Islet precursor cell (in vitro differentiated cells): ENCODE data around the gene CCNQ.
"Not testable (repeated sequence)": the region's sequence is repeated elsewhere in the genome, so short reads cannot be mapped to it uniquely, and the experiment has no call there.

Experiments used
- DNase-seq: peaks from one replicate; pipeline ENCODE4 v3.0.0-alpha.2; 2018

CCNQ gene

DNA sequence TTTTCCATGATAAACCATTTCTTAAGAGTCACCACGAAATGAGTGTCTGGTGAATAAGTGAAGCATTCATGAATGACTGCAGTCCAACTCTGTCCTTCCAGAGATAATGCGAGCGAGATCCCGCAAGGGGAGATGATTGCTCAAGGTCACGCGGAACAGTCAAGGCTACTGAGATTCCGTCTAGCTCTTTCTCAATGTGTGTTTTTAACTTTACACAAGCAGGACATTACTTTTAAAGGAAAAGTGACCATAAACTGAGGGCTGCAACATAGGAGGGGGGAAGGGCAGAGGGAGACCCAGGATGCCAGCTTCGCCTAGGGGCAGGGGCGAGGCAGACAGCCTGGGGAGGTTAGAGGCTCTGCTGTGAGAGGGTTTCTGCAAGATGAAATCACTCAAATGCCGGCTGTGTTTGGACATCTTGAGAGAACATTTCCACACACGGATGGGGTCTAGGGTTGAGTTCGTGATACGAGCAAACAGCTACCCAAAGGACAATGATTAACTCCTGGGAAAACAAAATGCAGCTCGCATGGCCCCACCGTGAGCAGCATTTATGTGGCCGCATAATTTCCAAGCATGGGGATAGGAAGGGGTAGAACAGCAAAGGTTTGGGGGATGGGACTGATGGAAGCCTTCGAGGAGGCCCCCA lies 23.8 kb upstream of the CCNQ start:
- no peak for DNase-seq

DNA sequence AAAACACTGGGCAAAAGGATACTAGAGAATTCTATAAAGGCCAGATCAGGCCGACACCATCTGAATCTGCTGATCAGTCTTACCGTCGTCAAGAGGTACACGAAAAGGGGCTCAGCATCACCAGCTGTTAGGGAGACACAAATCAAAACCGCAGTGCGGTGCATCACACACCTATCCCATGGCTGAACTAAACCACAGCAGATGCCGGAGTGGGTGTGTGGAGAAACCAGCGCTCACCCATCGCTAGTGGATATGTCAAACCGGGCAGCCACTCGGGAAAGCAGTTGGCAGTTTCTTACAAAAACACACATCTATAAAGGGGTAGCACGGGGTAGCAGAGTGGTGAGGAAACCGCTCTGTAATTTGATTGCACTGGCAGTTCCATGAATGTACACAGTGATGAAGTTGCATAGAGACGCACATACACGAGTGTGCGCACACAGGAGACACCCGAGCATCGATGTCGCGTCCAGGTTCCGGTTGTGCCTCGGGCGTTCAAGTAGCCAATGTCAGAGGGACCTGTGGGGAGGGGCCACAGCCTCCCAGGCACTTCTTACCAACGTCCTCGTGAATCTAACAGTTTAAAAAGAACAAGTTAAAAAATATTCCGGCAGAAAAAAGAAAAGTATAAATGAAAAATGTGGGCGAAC lies 23.1 kb upstream of the CCNQ start:
- no peak for DNase-seq

DNA sequence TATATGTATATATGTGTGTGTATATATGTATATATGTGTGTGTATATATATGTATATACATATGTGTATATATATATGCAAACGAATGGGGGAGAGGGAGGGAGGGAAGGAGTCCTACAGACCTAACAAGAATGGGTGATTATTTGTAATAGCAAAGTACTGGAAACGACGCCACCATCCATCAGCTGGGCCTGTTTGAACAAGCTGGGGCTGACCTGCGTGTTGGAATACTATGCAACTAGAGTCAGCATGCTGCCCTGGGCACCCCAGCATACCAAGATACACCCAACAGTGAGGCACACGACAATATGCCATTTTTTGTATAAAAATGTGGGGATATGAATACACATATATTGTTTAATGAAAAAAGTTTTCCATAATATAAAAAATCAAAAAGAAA lies 21.6 kb upstream of the CCNQ start:
- no peak for DNase-seq

- no peak for DNase-seq
Measured at GRCh38 chrX:153614818-153615217, 15.9 kb upstream of the CCNQ start.

GRCh38 chrX:153612413-153612812 lies 13.5 kb upstream of the CCNQ start:
- no peak for DNase-seq

DNA sequence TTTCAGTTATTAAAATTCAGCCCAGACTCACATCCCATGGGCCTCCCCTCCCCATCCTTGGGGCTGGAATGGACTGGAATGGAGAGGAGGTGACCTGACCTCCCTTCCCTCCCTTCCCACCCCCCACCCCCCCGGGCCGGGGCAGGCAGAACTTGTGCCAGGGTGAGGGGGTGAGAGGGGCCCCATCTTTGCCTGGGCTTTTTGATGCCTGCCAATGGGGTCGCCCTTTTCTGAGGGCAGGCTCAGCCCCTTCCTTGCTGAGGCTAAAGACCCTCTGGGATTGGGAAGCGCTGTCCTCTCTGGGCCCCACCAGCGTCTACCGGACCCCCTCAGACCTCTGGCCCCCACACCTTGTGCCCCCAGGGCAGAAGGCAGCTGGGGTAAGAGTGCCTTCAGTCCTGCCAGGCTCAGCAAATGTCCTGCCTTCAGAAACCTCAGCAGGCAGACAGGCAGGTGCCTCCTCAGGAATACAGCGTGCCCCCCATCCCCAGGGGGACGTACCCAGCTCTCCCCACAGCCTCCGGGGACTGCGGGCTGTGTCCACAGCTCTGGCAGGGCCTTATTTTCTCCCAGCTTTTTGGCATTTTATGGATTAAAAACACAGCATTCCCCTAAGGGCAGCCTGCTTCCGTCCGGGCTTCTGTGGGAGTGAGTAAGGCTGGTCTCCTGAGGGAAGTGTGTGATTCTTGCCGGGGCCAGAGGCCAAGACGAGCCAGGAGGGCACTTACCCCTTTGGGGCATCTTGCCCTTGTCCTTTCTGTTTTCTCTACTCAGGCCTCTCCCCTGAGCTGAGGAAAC lies 12.6 kb upstream of the CCNQ start:
- no peak for DNase-seq

DNA sequence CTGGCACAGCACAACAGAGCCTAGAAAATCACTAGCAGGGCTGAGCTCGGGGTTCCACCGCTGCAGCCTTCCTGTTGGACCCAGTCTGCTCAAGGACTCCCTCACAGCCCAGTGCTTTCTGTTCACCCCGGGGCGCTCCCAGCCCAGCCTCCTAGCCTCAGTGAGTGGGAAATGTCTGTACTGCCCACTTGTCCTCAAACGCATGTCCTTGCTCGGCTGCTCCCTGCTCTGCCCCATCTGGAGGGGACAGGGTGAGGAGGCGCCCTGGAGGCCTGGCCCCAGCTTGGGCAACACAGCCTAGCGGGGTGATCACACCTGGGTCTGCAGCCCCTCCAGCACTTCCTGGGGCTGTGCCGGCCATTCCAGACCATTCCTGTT lies 11.9 kb upstream of the CCNQ start:
- no peak for DNase-seq

- peak; percentile 79 for DNase-seq
Measured at GRCh38 chrX:153609917-153610835, 11.2 kb upstream of the CCNQ start.

DNA sequence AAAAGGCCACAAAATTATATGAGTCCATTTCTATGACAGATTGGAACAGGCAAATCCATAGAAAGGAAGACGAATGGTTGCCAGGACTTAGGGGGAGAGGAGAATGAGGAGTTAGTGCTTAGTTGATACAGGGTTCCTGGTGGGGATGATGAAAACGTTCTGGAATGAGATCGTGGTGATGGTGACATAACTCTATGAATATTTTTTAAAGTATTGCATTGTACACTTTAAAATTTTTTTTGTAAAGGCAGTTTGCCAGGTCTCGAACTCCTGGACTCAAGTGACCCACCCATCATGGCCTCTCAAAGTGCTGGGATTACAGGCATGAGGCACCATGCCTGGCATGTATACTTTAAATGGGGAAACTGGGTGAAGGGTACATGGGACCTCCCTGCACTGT lies 9.9 kb upstream of the CCNQ start:
- no peak for DNase-seq

GRCh38 chrX:153608376-153608775 lies 9.4 kb upstream of the CCNQ start:
- DNase-seq: no peak

DNA sequence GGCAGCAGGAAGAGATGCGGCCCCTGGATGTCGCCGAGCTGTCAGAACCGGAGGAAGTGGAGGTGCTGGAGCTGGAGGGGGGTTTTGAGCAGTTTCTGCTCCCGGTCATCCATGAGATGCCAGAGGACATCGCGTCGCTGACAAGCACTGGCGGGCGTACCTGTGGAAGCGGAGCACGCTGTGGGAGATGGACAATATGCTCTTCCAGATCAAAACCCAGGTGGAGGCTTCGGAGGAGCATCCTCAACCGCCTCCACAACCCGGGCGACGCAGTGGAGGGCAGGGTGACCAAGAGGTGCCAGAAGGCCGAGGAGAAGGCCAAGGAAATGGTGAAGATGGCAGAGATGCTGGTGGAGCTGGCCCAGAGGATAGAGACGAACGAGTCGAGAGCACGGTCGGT lies 7.6 kb upstream of the CCNQ start:
- no peak for DNase-seq

GRCh38 chrX:153604666-153605380 lies 5.9 kb upstream of the CCNQ start:
- DNase-seq: not testable (repeated sequence)

DNA sequence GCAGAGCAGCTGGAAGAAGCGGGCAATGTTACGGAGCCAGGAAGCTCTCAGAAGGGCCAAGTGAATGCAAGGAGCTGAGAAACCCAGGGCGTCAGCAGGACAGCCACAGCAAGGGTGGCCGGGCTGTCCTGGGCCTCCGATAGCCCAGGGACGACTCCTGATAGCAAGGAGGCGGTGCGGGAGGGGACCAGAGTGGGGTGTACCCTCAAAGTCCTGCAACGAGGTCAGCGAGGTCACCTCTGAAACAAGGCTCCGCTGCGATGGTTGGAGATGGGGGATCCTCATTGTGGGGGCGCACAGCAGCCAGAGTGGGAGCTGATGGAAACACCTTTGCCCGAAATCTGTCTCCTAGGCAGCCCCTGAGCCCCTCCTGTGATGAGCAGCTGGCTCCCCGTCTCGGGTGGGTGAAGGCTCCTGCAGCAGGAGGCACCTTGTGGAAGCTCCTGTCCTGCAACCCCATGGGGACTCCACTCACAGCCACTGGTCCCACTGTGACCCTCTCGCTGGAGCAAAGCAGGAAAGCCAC lies 4.3 kb upstream of the CCNQ start:
- DNase-seq: no peak

GRCh38 chrX:153602601-153603000 lies 3.7 kb upstream of the CCNQ start:
- no peak for DNase-seq

GRCh38 chrX:153601511-153602110 lies 2.7 kb upstream of the CCNQ start:
- no peak for DNase-seq

- no peak for DNase-seq
Measured at GRCh38 chrX:153600921-153601320, 2.0 kb upstream of the CCNQ start.

DNA sequence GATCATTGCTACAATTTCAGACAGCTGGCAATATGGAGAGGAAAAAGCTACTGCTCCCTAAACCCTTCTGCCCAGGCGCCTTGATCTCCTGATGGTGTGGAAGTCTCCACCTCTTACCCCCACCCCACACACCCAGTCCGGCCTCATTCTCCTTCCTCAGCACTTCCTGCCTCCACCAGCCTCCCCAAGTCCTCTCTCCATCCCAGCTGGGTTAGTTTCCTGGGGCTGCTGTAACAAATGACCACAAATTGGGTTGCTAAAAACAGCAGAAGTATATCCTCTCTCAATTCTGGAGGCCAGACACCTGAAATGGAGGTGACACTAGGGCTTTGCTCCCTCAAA lies 1.1 kb upstream of the CCNQ start:
- no peak for DNase-seq

DNA sequence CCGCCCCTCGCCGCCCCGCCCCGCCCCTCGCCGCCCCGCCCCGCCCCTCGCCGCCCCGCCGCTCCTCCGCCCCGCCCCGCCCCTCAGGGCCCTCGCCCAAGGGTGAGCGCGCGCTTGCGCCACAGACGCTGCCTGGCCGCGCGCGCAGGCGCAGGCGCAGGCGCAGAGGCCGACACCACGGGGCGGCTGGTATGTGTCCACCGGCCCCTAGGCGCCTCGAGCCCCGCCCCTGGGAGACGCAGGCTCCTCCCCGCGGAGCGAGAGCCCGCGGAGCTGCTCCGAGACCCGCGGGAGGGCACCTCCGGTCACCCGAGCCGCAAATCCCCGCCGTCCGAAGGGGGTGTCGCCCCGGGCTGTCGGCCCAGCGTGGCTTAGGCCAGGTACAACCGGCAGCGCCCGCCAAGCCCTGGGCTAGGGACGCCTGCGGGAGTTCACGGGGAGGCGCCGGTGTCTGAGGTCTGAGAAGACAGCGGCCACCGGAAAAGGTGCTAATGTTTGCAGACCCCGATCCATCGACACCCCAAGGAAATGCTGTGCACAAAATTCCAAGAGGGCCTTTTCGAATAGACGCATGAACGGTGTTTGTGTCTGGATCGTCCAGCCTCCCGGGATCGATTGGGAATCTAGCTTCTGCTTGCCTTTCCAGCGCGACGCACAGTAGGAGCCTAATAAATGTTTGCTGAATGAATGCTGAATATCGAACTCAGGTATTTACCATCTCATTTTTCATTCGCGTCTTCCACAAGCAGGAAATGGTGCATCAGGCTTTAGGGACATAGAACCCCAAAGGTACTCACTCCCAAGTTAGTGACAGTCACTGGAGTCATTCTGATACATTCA lies 473 bp upstream of the CCNQ start:
- DNase-seq: peak; percentile 91

- no peak for DNase-seq
Measured at GRCh38 chrX:153596981-153597750, 1.8 kb downstream of the CCNQ start.
